GM12878 (cell line): ENCODE results near the gene NAT10. TPM values are rescaled to one million over a fixed set of nuclear protein-coding genes. Genes with fewer than 3 reads are reported as not detected.

Experiments used
- ATAC-seq: fragments of 200-7000 bp; cut with Tn5 transposase; 3 replicates; pipeline ENCODE4 v1.9.1; 2020; ENCODE audit warnings: mild to moderate bottlenecking, moderate library complexity
- BruUV-seq: library from RNA; stranded (reverse); fragments of 400-500 nt; replicated peaks from 2 replicates; lab custom pipeline; 2021; lab: Mats Ljungman, UMichigan
- CTCF ChIA-PET: fragments of 300-600 bp; sonication (Branson Sonifier 250); formaldehyde crosslinking; extraction: SDS; loops from one replicate; lab custom pipeline; 2021; ENCODE audit warnings: inconsistent platforms; lab: Yijun Ruan, JAX
- POLR2A ChIA-PET: fragments of 350-600 bp; formaldehyde crosslinking; extraction: SDS; loops from one replicate; lab custom pipeline; 2021; ENCODE audit warnings: inconsistent platforms; lab: Charles Lee
- RAD21 ChIA-PET: fragments of 300-600 bp; sonication (Branson Sonifier 250); formaldehyde crosslinking; loops from one replicate; lab custom pipeline; 2023; ENCODE audit warnings: antibody characterized with exemption; ENCODE audit not compliant: unreplicated experiment; lab: Charles Lee
- SMC1A ChIA-PET: fragments of 300-600 bp; sonication (Branson Sonifier 250); formaldehyde crosslinking; loops from one replicate; lab custom pipeline; 2023; ENCODE audit not compliant: unreplicated experiment, uncharacterized antibody; lab: Charles Lee
- DNase-seq: peaks from one replicate; pipeline ENCODE4 v3.0.0-alpha.2; 2011; ENCODE audit warnings: low read depth, low spot score
- FAIRE-seq: peaks from 3 replicates; lab custom pipeline; 2011; peaks lifted over from hg19 to GRCh38; lab: Jason Lieb, UNC
- H2AFZ ChIP-seq: 2 replicates; pipeline ENCODE4 v1.6.0; 2011; ENCODE audit warnings: low read depth, low read length, control low read depth; ENCODE audit not compliant: control insufficient read depth
- H3K27ac ChIP-seq: 2 replicates; pipeline ENCODE4 v1.5.1; 2011; ENCODE audit warnings: control low read depth; ENCODE audit not compliant: control insufficient read depth, insufficient read depth
- H3K27me3 ChIP-seq, 2 experiments: replicated peaks in 1 of 2; 2 replicates each; pipeline versions ENCODE4 v1.6.0 to v1.6.1; 2011; ENCODE audit warnings: low read length in 1 of 2; ENCODE audit not compliant: control insufficient read depth in 2 of 2, insufficient read depth in 2 of 2
- H3K36me3 ChIP-seq, 2 experiments: 2 replicates each; pipeline ENCODE4 v1.5.1; 2011; ENCODE audit warnings: low read length in 1 of 2; ENCODE audit not compliant: control insufficient read depth in 2 of 2, insufficient read depth in 2 of 2
- H3K4me1 ChIP-seq: 2 replicates; pipeline ENCODE4 v1.6.1; 2011; ENCODE audit warnings: mild to moderate bottlenecking, low read length, moderate library complexity, mixed read lengths; ENCODE audit not compliant: control insufficient read depth, insufficient read depth
- H3K4me2 ChIP-seq: 2 replicates; pipeline ENCODE4 v1.6.0; 2011; ENCODE audit warnings: control low read depth; ENCODE audit not compliant: control insufficient read depth, insufficient read depth
- H3K4me3 ChIP-seq: fragments of 200-600 bp; sonication (generic); 2 replicates; pipeline ENCODE4 v1.5.1; 2016
- H3K79me2 ChIP-seq: 2 replicates; pipeline ENCODE4 v1.6.0; 2011; ENCODE audit warnings: low read length; ENCODE audit not compliant: control insufficient read depth, insufficient read depth
- H3K9ac ChIP-seq: 2 replicates; pipeline ENCODE4 v1.8.0; 2011; ENCODE audit warnings: low read length, control low read depth, mixed read lengths; ENCODE audit not compliant: control insufficient read depth, insufficient read depth
- H3K9me3 ChIP-seq: replicated peaks from 3 replicates; pipeline ENCODE4 v1.5.1; 2011; ENCODE audit warnings: mild to moderate bottlenecking, low read length; ENCODE audit not compliant: control insufficient read depth, insufficient read depth
- H4K20me1 ChIP-seq: 2 replicates; pipeline ENCODE4 v1.6.0; 2011; ENCODE audit not compliant: control insufficient read depth, insufficient read depth
- ATF2 ChIP-seq: IDR thresholded peaks from 2 replicates; pipeline ENCODE4 v1.6.1; 2012; ENCODE audit warnings: low read length, inconsistent platforms
- CEBPB ChIP-seq, 2 experiments: fragments of 150-350 bp in 1 of 2; IDR thresholded peaks; 2 replicates each; pipeline ENCODE4 v1.6.1; 2012 to 2014; ENCODE audit warnings: low read depth in 2 of 2, low read length in 2 of 2, borderline replicate concordance in 1 of 2, inconsistent platforms in 1 of 2
- CEBPZ ChIP-seq: fragments of 150-350 bp; IDR thresholded peaks from 2 replicates; pipeline ENCODE4 v1.6.1; 2016; ENCODE audit warnings: low read depth, low read length
- ETV6 ChIP-seq, 2 experiments: fragments of 450-650 bp in 1 of 2; IDR thresholded peaks in 1 of 2; conservative IDR thresholded peaks in 1 of 2; 2 replicates each; pipeline ENCODE4 v1.6.1; 2014; ENCODE audit warnings: antibody characterized with exemption in 1 of 2, borderline replicate concordance in 1 of 2, low read depth in 1 of 2, mild to moderate bottlenecking in 1 of 2, moderate library complexity in 1 of 2
- FOS ChIP-seq: IDR thresholded peaks from 3 replicates; pipeline ENCODE4 v1.6.1; 2011; ENCODE audit warnings: borderline replicate concordance; ENCODE audit not compliant: insufficient read length; ENCODE audit errors: extremely low read depth
- SREBF1 ChIP-seq: IDR thresholded peaks from 2 replicates; pipeline ENCODE4 v1.6.1; 2012; ENCODE audit warnings: mild to moderate bottlenecking, low read length
- STAT3 ChIP-seq: IDR thresholded peaks from 2 replicates; pipeline ENCODE4 v1.6.1; 2011; ENCODE audit warnings: low read depth, low read length, improper control_type of control experiment
- WGBS: methylation state at CpG from one replicate; pipeline ENCODE4 v1.1.6; 2016; ENCODE audit warnings: low lambda C conversion rate; ENCODE audit not compliant: insufficient replicate concordance, insufficient coverage; ENCODE audit errors: missing lambda C conversion rate; 5-methylcytosine and 5-hydroxymethylcytosine counted together
- in situ Hi-C: fragments of 300-500 bp; cut with MboI; formaldehyde crosslinking; loops from 9 replicates; pipeline ENCODE4 v1.14.3; 2018; ENCODE audit warnings: mixed read lengths
- intact Hi-C: fragments of 100-400 bp; cut with micrococcal nuclease; formaldehyde crosslinking; loops from one replicate; pipeline ENCODE4 v1.14.2; 2022; ENCODE audit not compliant: unreplicated experiment
- polyA plus RNA-seq, 11 experiments: library from polyadenylated mRNA; depleted of rRNA in 4 of 11; unstranded in 6 of 11; stranded (reverse) in 5 of 11; fragments of >200 nt; fragmentation: Nextera tagmentation in 4 of 11; fragmentation: Illumina TruSeq in 1 of 11; extraction: Ambion mirVana in 4 of 11; extraction: Trizol in 1 of 11; gene quantifications; 1 replicate in 1 of 11; 2 replicates in 10 of 11; pipeline versions ENCODE4 v1.2.1 to v1.2.3, GENCODE V29; 2011 to 2016; ENCODE audit warnings: inconsistent platforms in 2 of 11, missing spikeins in 2 of 11, low read depth in 1 of 11
- total RNA-seq, 4 experiments: library from RNA; depleted of rRNA in 3 of 4; stranded (reverse); fragments of >200 nt in 3 of 4; fragmentation: Illumina TruSeq in 1 of 4; extraction: Trizol in 1 of 4; gene quantifications; 2 replicates each; pipeline versions ENCODE4 v1.2.1 to v1.2.3, GENCODE V29; 2013 to 2021

The NAT10 gene
- total and polyA plus RNA-seq, 10 of the 15 experiments (the other 5 are each of a cell fraction or from before 2014, with no cell fraction given): 45.1 to 95.5 (median 72.8) TPM

- ChIA-PET SMC1A (no interaction called here), RAD21 (interaction anchor here (1.0 kb wide), 1 partner anchor 18 kb away, joined by 3 read pairs; no protein-coding TSS in a partner anchor), CTCF (no interaction called here), POLR2A (no interaction called here)
- Histone ChIP-seq H3K4me3 (no peak overlapping the region), H4K20me1 (no peaks in the 10 kb centered on the region), H3K4me1 (no peaks in the 10 kb centered on the region), H3K4me2 (no peak overlapping the region), H3K9me3 (no peaks in the 10 kb centered on the region), H2AFZ (no peak overlapping the region), H3K27ac (no peak overlapping the region), H3K36me3 (no peaks in the 10 kb centered on the region; a peak in 1 of 4 replicates), H3K9ac (no peak overlapping the region), H3K27me3 (no peaks in the 10 kb centered on the region), H3K79me2 (no peaks in the 10 kb centered on the region)
- in situ Hi-C loops (no loop called here), intact Hi-C loops (no loop called here)
- FAIRE-seq (no peak), DNase-seq (no peak), ATAC-seq (peak; percentile 54)
- TF ChIP-seq ATF2 (no peak), SREBF1 (no peak), CEBPZ (no peak), CEBPB (IDR thresholded peaks at IDR 0.05; ENCODE audit: borderline replicate concordance in 1 of 2, low read depth in 2 of 2, low read length in 2 of 2) (no peak), ETV6 (conservative IDR thresholded peaks at IDR 0.05 in 1 of 2, IDR thresholded peaks at IDR 0.05 in 1 of 2; ENCODE audit: borderline replicate concordance in 1 of 2, low read depth in 1 of 2) (no peak), STAT3 (no peak), FOS (no peak)
- 59% methylated on average over 14 of the region's 14 CpGs for WGBS
- no TSS peak for BruUV-seq
Observed at GRCh38 chr11:34192481-34193401, 87.3 kb downstream of the NAT10 start.
